K562 (cell line): ENCODE results near the gene ACBD4. TPM values are rescaled to one million over a fixed set of nuclear protein-coding genes. Genes with fewer than 3 reads are reported as not detected.

Experiments used
- ATAC-seq: fragments of 200-7000 bp; cut with Tn5 transposase; 3 replicates; pipeline ENCODE4 v1.9.1; 2020; ENCODE audit warnings: moderate library complexity
- BruUV-seq: library from RNA; stranded (reverse); fragments of 400-500 nt; replicated peaks from 2 replicates; lab custom pipeline; 2021; lab: Mats Ljungman, UMichigan
- CTCF ChIA-PET: fragments of 300-600 bp; formaldehyde crosslinking; extraction: SDS; loops from one replicate; lab custom pipeline; 2021; ENCODE audit warnings: low intra/inter-chr PET ratio; lab: Yijun Ruan, JAX
- POLR2A ChIA-PET: fragments of 300-600, 350-650 bp; sonication (Branson Sonifier 250); formaldehyde crosslinking; extraction: SDS; loops from one replicate; lab custom pipeline; 2021; ENCODE audit warnings: antibody characterized with exemption, inconsistent platforms; lab: Yijun Ruan, JAX
- DNase-seq, 4 experiments: peaks; one replicate each; pipeline versions ENCODE4 v3.0.0 to v3.0.0-alpha.2; 2011 to 2018; ENCODE audit warnings: low spot score in 3 of 4, mixed read lengths in 3 of 4; ENCODE audit errors: extremely low read depth in 1 of 4
- FAIRE-seq: peaks from 2 replicates; lab custom pipeline; 2011; peaks lifted over from hg19 to GRCh38; lab: Jason Lieb, UNC
- H2AFZ ChIP-seq: 2 replicates; pipeline ENCODE4 v1.6.0; 2011; ENCODE audit warnings: low read depth, low read length, control low read depth, inconsistent platforms
- H3K27ac ChIP-seq: fragments of 200-600 bp; 3 replicates; pipeline ENCODE4 v1.8.0; 2011; ENCODE audit warnings: low read depth, mild to moderate bottlenecking, control low read depth, inconsistent platforms, low read length, moderate library complexity, mixed read lengths; ENCODE audit errors: extremely low read depth
- H3K27me3 ChIP-seq, 2 experiments: fragments of 300-600 bp in 1 of 2; 2 replicates in 1 of 2; 3 replicates in 1 of 2; pipeline versions ENCODE4 v1.6.0 to v1.8.0; 2011; ENCODE audit warnings: inconsistent platforms in 2 of 2, low read length in 2 of 2, mild to moderate bottlenecking in 1 of 2, mixed read lengths in 1 of 2, moderate library complexity in 1 of 2; ENCODE audit not compliant: control insufficient read depth in 2 of 2, insufficient read depth in 2 of 2
- H3K36me3 ChIP-seq: fragments of 300-600 bp; 3 replicates; pipeline ENCODE4 v1.8.0; 2011; ENCODE audit warnings: mild to moderate bottlenecking, low read length, inconsistent platforms; ENCODE audit not compliant: control insufficient read depth, insufficient read depth
- H3K4me1 ChIP-seq, 2 experiments: fragments of 200-600 bp in 1 of 2; replicated peaks in 1 of 2; 2 replicates in 1 of 2; 3 replicates in 1 of 2; pipeline versions ENCODE4 v1.5.1 to v1.8.0; 2011; ENCODE audit warnings: inconsistent platforms in 2 of 2, low read length in 2 of 2, mild to moderate bottlenecking in 1 of 2, mixed read lengths in 1 of 2, moderate library complexity in 1 of 2; ENCODE audit not compliant: control insufficient read depth in 2 of 2, insufficient read depth in 2 of 2
- H3K4me2 ChIP-seq: 2 replicates; pipeline ENCODE4 v1.6.1; 2011; ENCODE audit warnings: low read length, control low read depth, inconsistent platforms, mixed read lengths; ENCODE audit not compliant: insufficient read depth
- H3K4me3 ChIP-seq: fragments of 200-600 bp; sonication (generic), shearing (Covaris generic); 2 replicates; pipeline ENCODE4 v1.5.1; 2016; ENCODE audit warnings: control low read depth, inconsistent platforms
- H3K79me2 ChIP-seq: fragments of 200-600 bp; 3 replicates; pipeline ENCODE4 v1.8.0; 2011; ENCODE audit warnings: low read length, inconsistent platforms; ENCODE audit not compliant: control insufficient read depth, insufficient read depth
- H3K9ac ChIP-seq, 2 experiments: 2 replicates each; pipeline versions ENCODE4 v1.6.0 to v1.6.1; 2011; ENCODE audit warnings: low read depth in 2 of 2, low read length in 2 of 2, control low read depth in 1 of 2, inconsistent platforms in 1 of 2, mild to moderate bottlenecking in 1 of 2, mixed read lengths in 1 of 2; ENCODE audit not compliant: insufficient read depth in 1 of 2
- H3K9me1 ChIP-seq: one replicate; pipeline ENCODE4 v1.6.0; 2011; ENCODE audit warnings: inconsistent platforms, mild to moderate bottlenecking, low read length, moderate library complexity; ENCODE audit not compliant: control insufficient read depth, insufficient read depth
- H3K9me3 ChIP-seq: replicated peaks from 2 replicates; pipeline ENCODE4 v1.5.1; 2011; ENCODE audit warnings: low read depth, low read length, inconsistent platforms; ENCODE audit not compliant: control insufficient read depth, insufficient read depth
- H4K20me1 ChIP-seq: replicated peaks from 2 replicates; pipeline ENCODE4 v1.6.1; 2011; ENCODE audit warnings: low read length, inconsistent platforms, mixed read lengths; ENCODE audit not compliant: control insufficient read depth, insufficient read depth
- ATF3 ChIP-seq, 2 experiments: fragments of 450-650 bp in 1 of 2; sonication (generic) in 1 of 2; formaldehyde crosslinking in 1 of 2; IDR thresholded peaks in 1 of 2; conservative IDR thresholded peaks in 1 of 2; 2 replicates each; pipeline versions ENCODE4 v1.6.1 to v1.8.1; 2016 to 2023; ENCODE audit warnings: mild to moderate bottlenecking in 2 of 2, moderate library complexity in 2 of 2, inconsistent platforms in 1 of 2, missing genetic modification reagents in 1 of 2
- CBX5 ChIP-seq: IDR thresholded peaks from 2 replicates; pipeline ENCODE4 v1.6.1; 2014; ENCODE audit warnings: low read depth, borderline replicate concordance
- EGR1 ChIP-seq: fragments of 450-650 bp; conservative IDR thresholded peaks from 2 replicates; pipeline ENCODE4 v1.6.1; 2017; ENCODE audit warnings: mild to moderate bottlenecking
- GTF2B ChIP-seq: IDR thresholded peaks from 2 replicates; pipeline ENCODE4 v1.6.1; 2011; ENCODE audit not compliant: insufficient read length; ENCODE audit errors: extremely low read depth
- HNRNPK ChIP-seq: fragments of 200-400 bp; formaldehyde crosslinking; IDR thresholded peaks from one replicate; pipeline ENCODE4 v1.6.1; 2018; ENCODE audit warnings: mild to moderate bottlenecking, low read depth, low read length; ENCODE audit not compliant: poor library complexity, severe bottlenecking
- MBD2 ChIP-seq: sonication (generic); IDR thresholded peaks from 2 replicates; pipeline ENCODE4 v1.6.1; 2016; ENCODE audit warnings: low read depth, borderline replicate concordance
- NCOA2 ChIP-seq, 2 experiments: fragments of 450-650 bp; IDR thresholded peaks; 2 replicates each; pipeline ENCODE4 v1.6.1; 2018; ENCODE audit warnings: mild to moderate bottlenecking in 2 of 2, moderate library complexity in 1 of 2; ENCODE audit not compliant: partially characterized antibody in 2 of 2
- NKRF ChIP-seq: fragments of 450-650 bp; IDR thresholded peaks from 2 replicates; pipeline ENCODE4 v1.6.1; 2016; ENCODE audit warnings: borderline replicate concordance
- RBM15 ChIP-seq: fragments of 200-400 bp; formaldehyde crosslinking; IDR thresholded peaks from 2 replicates; pipeline ENCODE4 v1.6.1; 2018; ENCODE audit warnings: mild to moderate bottlenecking, low read length, moderate library complexity; ENCODE audit not compliant: insufficient read depth
- XRCC3 ChIP-seq: fragments of 450-650 bp; IDR thresholded peaks from 2 replicates; pipeline ENCODE4 v1.6.1; 2017; ENCODE audit warnings: mild to moderate bottlenecking, moderate library complexity
- ZNF121 ChIP-seq: sonication (generic); formaldehyde crosslinking; conservative IDR thresholded peaks from 2 replicates; pipeline ENCODE4 v1.8.0; 2022; ENCODE audit warnings: missing genetic modification reagents
- WGBS: fragments of 100-300 bp; shearing (Covaris generic); methylation state at CpG from one replicate; pipeline ENCODE4 v1.1.6; 2016; ENCODE audit warnings: low coverage, mixed read lengths; ENCODE audit not compliant: insufficient coverage; ENCODE audit errors: missing lambda C conversion rate; 5-methylcytosine and 5-hydroxymethylcytosine counted together
- in situ Hi-C: fragments of 300-500 bp; cut with MboI; formaldehyde crosslinking; loops from 4 replicates; pipeline ENCODE4 v1.15.0; 2018; ENCODE audit warnings: inconsistent platforms, mixed read lengths
- intact Hi-C: fragments of 100-400 bp; cut with micrococcal nuclease; formaldehyde crosslinking; loops from 2 replicates; pipeline ENCODE4 v1.14.2; 2022
- polyA plus RNA-seq, 8 experiments: library from polyadenylated mRNA; depleted of rRNA in 4 of 8; stranded (reverse) in 5 of 8; unstranded in 3 of 8; fragments of >200 nt; fragmentation: Nextera tagmentation in 2 of 8; fragmentation: Illumina TruSeq in 1 of 8; extraction: Ambion mirVana in 2 of 8; extraction: Trizol in 1 of 8; gene quantifications; 2 replicates each; pipeline versions ENCODE4 v1.2.1 to v1.2.3, GENCODE V29; 2011 to 2014; ENCODE audit warnings: inconsistent platforms in 1 of 8, missing spikeins in 1 of 8
- total RNA-seq, 7 experiments: library from RNA; depleted of rRNA in 6 of 7; stranded (reverse); fragments of >200 nt in 6 of 7; fragmentation: Illumina TruSeq in 2 of 7; extraction: Trizol in 2 of 7; gene quantifications; 2 replicates each; pipeline versions ENCODE4 v1.2.1 to v1.2.3, GENCODE V29; 2011 to 2021; ENCODE audit warnings: low replicate concordance in 1 of 7

ACBD4 gene
- total and polyA plus RNA-seq, 9 of the 15 experiments (the other 6 are each of a cell fraction or from before 2014, with no cell fraction given) = 0.14 to 6.9 (median 4.6) TPM

GRCh38 chr17:45128989-45129388 is 6.5 kb upstream of the ACBD4 start:
- in situ Hi-C loops = no loop called here
- POLR2A ChIA-PET = interaction anchor here (0.5 to 5.2 kb wide), 2 partner anchors 21 kb away, joined by 4 to 48 read pairs; partner anchors contain the start of gene HEXIM1
- H3K27ac ChIP-seq = no peak overlapping the region

GRCh38 chr17:45129426-45129939 is 6.0 kb upstream of the ACBD4 start:
- H3K4me3 ChIP-seq = no peak overlapping the region
- H3K4me2 ChIP-seq = no peak overlapping the region
- no peaks in the 10 kb centered on the region for H3K27me3 ChIP-seq
- no peaks in the 10 kb centered on the region; the same call in 1 of the 2 replicates for H3K9me3 ChIP-seq
- H3K4me1 ChIP-seq = peaks cover 33 to 59% of the 10 kb centered on the region in 2 experiments
- peak overlapping the region in 1 of 2 experiments; percentile 41; a peak in 2 of 4 replicates for H3K9ac ChIP-seq
- ChIA-PET CTCF (no interaction called here), POLR2A (interaction anchor here (0.5 to 5.2 kb wide), 2 partner anchors 20 to 22 kb away, joined by 4 to 48 read pairs; partner anchors contain the start of gene HEXIM1)
- no peaks in the 10 kb centered on the region for H3K9me1 ChIP-seq
- H3K27ac ChIP-seq = no peak overlapping the region
- intact Hi-C loops = loop anchor here (10.0 kb wide), 1 partner anchor 115 kb away; no protein-coding TSS in a partner anchor
- 59% methylated on average over 10 of the region's 10 CpGs for WGBS
- peaks cover 6% of the 10 kb centered on the region; the same call in 1 of the 2 replicates for H4K20me1 ChIP-seq
- in situ Hi-C loops = no loop called here
- no peaks in the 10 kb centered on the region for H3K79me2 ChIP-seq
- no peak for FAIRE-seq
- no peaks in the 10 kb centered on the region for H3K36me3 ChIP-seq
- DNase-seq = no peak
- no TSS peak for BruUV-seq
- H2AFZ ChIP-seq = no peak overlapping the region
- no peak for ATAC-seq
- TF ChIP-seq MBD2 = no peak
- TF ChIP-seq NKRF = no peak
- TF ChIP-seq EGR1 = peak; percentile 33; the same call in 1 of the 2 replicates
- TF ChIP-seq XRCC3 = no peak
- TF ChIP-seq NCOA2 (IDR thresholded peaks at IDR 0.05; ENCODE audit: partially characterized antibody in 2 of 2) = no peak
- TF ChIP-seq HNRNPK = no peak
- no peak for TF ChIP-seq RBM15
- 0 out of 2 replicates have a peak, but pooled peaks have one; percentile 8 for TF ChIP-seq ATF3 (IDR thresholded peaks at IDR 0.05)
- no peak for TF ChIP-seq ATF3 (CRISPR knock-in tag; conservative IDR thresholded peaks at IDR 0.05)
- no peak for TF ChIP-seq GTF2B

More at GRCh38 chr17:45128989-45129388, 6.5 kb upstream of the ACBD4 start:
- H3K4me1 ChIP-seq = peaks cover 36 to 64% of the 10 kb centered on the region in 2 experiments
- FAIRE-seq = no peak
- H3K79me2 ChIP-seq = no peaks in the 10 kb centered on the region
- intact Hi-C loops = loop anchor here (10.0 kb wide), 1 partner anchor 114 kb away; no protein-coding TSS in a partner anchor
- H2AFZ ChIP-seq = no peak overlapping the region
- no peaks in the 10 kb centered on the region for H3K27me3 ChIP-seq
- H3K9me1 ChIP-seq = no peaks in the 10 kb centered on the region
- no peaks in the 10 kb centered on the region; the same call in 1 of the 2 replicates for H3K9me3 ChIP-seq
- DNase-seq = no peak
- no TSS peak for BruUV-seq
- 88% methylated on average over 2 of the region's 2 CpGs for WGBS
- CTCF ChIA-PET = interaction anchor here (0.6 kb wide), 1 partner anchor 29 kb away, joined by 3 read pairs; no protein-coding TSS in a partner anchor
- no peak overlapping the region for H3K4me3 ChIP-seq
- no peaks in the 10 kb centered on the region for H3K36me3 ChIP-seq
- peak; percentile 75 for TF ChIP-seq ZNF121 (CRISPR knock-in tag)
- TF ChIP-seq CBX5 = no peak
- H3K9ac ChIP-seq = no peak overlapping the region
- ATAC-seq = no peak
- no peak overlapping the region for H3K4me2 ChIP-seq
- H4K20me1 ChIP-seq = peaks cover 6% of the 10 kb centered on the region; the same call in 1 of the 2 replicates
